SH-SY5Y (cell line): Measurements from ENCODE around the gene KRTAP16-1.

Experiments
- GATA2 ChIP-seq: IDR thresholded peaks from 2 replicates; pipeline ENCODE4 v1.6.1; 2011; ENCODE audit warnings: mild to moderate bottlenecking, low read depth, low read length
- GATA3 ChIP-seq: IDR thresholded peaks from 2 replicates; pipeline ENCODE4 v1.6.1; 2011; ENCODE audit warnings: low read depth, mild to moderate bottlenecking, low read length, moderate library complexity

GRCh38 chr17:41327411-41328120 lies 18.5 kb upstream of the KRTAP16-1 start:
- TF ChIP-seq GATA2 (no peak), GATA3 (no peak)
